K562 (cell line): ENCODE measurements around the gene IZUMO1R. TPM values are rescaled to one million over a fixed set of nuclear protein-coding genes. Genes with fewer than 3 reads are reported as not detected.
A peak's percentile ranks its signal among the peaks of the same experiment; 100 is the strongest.

Source experiments
- ATAC-seq: fragments of 200-7000 bp; cut with Tn5 transposase; 3 replicates; pipeline ENCODE4 v1.9.1; 2020; ENCODE audit warnings: moderate library complexity
- BruUV-seq: library from RNA; stranded (reverse); fragments of 400-500 nt; replicated peaks from 2 replicates; lab custom pipeline; 2021; lab: Mats Ljungman, UMichigan
- CTCF ChIA-PET: fragments of 300-600 bp; formaldehyde crosslinking; extraction: SDS; loops from one replicate; lab custom pipeline; 2021; ENCODE audit warnings: low intra/inter-chr PET ratio; lab: Yijun Ruan, JAX
- POLR2A ChIA-PET: fragments of 300-600, 350-650 bp; sonication (Branson Sonifier 250); formaldehyde crosslinking; extraction: SDS; loops from one replicate; lab custom pipeline; 2021; ENCODE audit warnings: antibody characterized with exemption, inconsistent platforms; lab: Yijun Ruan, JAX
- DNase-seq, 4 experiments: peaks; one replicate each; pipeline versions ENCODE4 v3.0.0 to v3.0.0-alpha.2; 2011 to 2018; ENCODE audit warnings: low spot score in 3 of 4, mixed read lengths in 3 of 4; ENCODE audit errors: extremely low read depth in 1 of 4
- FAIRE-seq: peaks from 2 replicates; lab custom pipeline; 2011; peaks lifted over from hg19 to GRCh38; lab: Jason Lieb, UNC
- H2AFZ ChIP-seq: 2 replicates; pipeline ENCODE4 v1.6.0; 2011; ENCODE audit warnings: low read depth, low read length, control low read depth, inconsistent platforms
- H3K27ac ChIP-seq: fragments of 200-600 bp; 3 replicates; pipeline ENCODE4 v1.8.0; 2011; ENCODE audit warnings: low read depth, mild to moderate bottlenecking, control low read depth, inconsistent platforms, low read length, moderate library complexity, mixed read lengths; ENCODE audit errors: extremely low read depth
- H3K27me3 ChIP-seq, 2 experiments: fragments of 300-600 bp in 1 of 2; 2 replicates in 1 of 2; 3 replicates in 1 of 2; pipeline versions ENCODE4 v1.6.0 to v1.8.0; 2011; ENCODE audit warnings: inconsistent platforms in 2 of 2, low read length in 2 of 2, mild to moderate bottlenecking in 1 of 2, mixed read lengths in 1 of 2, moderate library complexity in 1 of 2; ENCODE audit not compliant: control insufficient read depth in 2 of 2, insufficient read depth in 2 of 2
- H3K36me3 ChIP-seq: fragments of 300-600 bp; 3 replicates; pipeline ENCODE4 v1.8.0; 2011; ENCODE audit warnings: mild to moderate bottlenecking, low read length, inconsistent platforms; ENCODE audit not compliant: control insufficient read depth, insufficient read depth
- H3K4me1 ChIP-seq, 2 experiments: fragments of 200-600 bp in 1 of 2; replicated peaks in 1 of 2; 2 replicates in 1 of 2; 3 replicates in 1 of 2; pipeline versions ENCODE4 v1.5.1 to v1.8.0; 2011; ENCODE audit warnings: inconsistent platforms in 2 of 2, low read length in 2 of 2, mild to moderate bottlenecking in 1 of 2, mixed read lengths in 1 of 2, moderate library complexity in 1 of 2; ENCODE audit not compliant: control insufficient read depth in 2 of 2, insufficient read depth in 2 of 2
- H3K4me2 ChIP-seq: 2 replicates; pipeline ENCODE4 v1.6.1; 2011; ENCODE audit warnings: low read length, control low read depth, inconsistent platforms, mixed read lengths; ENCODE audit not compliant: insufficient read depth
- H3K4me3 ChIP-seq: fragments of 200-600 bp; sonication (generic), shearing (Covaris generic); 2 replicates; pipeline ENCODE4 v1.5.1; 2016; ENCODE audit warnings: control low read depth, inconsistent platforms
- H3K79me2 ChIP-seq: fragments of 200-600 bp; 3 replicates; pipeline ENCODE4 v1.8.0; 2011; ENCODE audit warnings: low read length, inconsistent platforms; ENCODE audit not compliant: control insufficient read depth, insufficient read depth
- H3K9ac ChIP-seq, 2 experiments: 2 replicates each; pipeline versions ENCODE4 v1.6.0 to v1.6.1; 2011; ENCODE audit warnings: low read depth in 2 of 2, low read length in 2 of 2, control low read depth in 1 of 2, inconsistent platforms in 1 of 2, mild to moderate bottlenecking in 1 of 2, mixed read lengths in 1 of 2; ENCODE audit not compliant: insufficient read depth in 1 of 2
- H3K9me1 ChIP-seq: one replicate; pipeline ENCODE4 v1.6.0; 2011; ENCODE audit warnings: inconsistent platforms, mild to moderate bottlenecking, low read length, moderate library complexity; ENCODE audit not compliant: control insufficient read depth, insufficient read depth
- H3K9me3 ChIP-seq: replicated peaks from 2 replicates; pipeline ENCODE4 v1.5.1; 2011; ENCODE audit warnings: low read depth, low read length, inconsistent platforms; ENCODE audit not compliant: control insufficient read depth, insufficient read depth
- H4K20me1 ChIP-seq: replicated peaks from 2 replicates; pipeline ENCODE4 v1.6.1; 2011; ENCODE audit warnings: low read length, inconsistent platforms, mixed read lengths; ENCODE audit not compliant: control insufficient read depth, insufficient read depth
- BRF1 ChIP-seq: IDR thresholded peaks from 3 replicates; pipeline ENCODE4 v1.6.1; 2011; ENCODE audit warnings: borderline replicate concordance, mild to moderate bottlenecking; ENCODE audit not compliant: insufficient read length; ENCODE audit errors: extremely low read depth
- EZH2 ChIP-seq: IDR thresholded peaks from 2 replicates; pipeline ENCODE4 v1.6.1; 2012; ENCODE audit warnings: low read depth, mild to moderate bottlenecking, inconsistent platforms, low read length, borderline replicate concordance
- HMBOX1 ChIP-seq: sonication (generic); IDR thresholded peaks from 2 replicates; pipeline ENCODE4 v1.6.1; 2016
- REST ChIP-seq, 2 experiments: fragments of 450-650 bp; formaldehyde crosslinking in 1 of 2; IDR thresholded peaks; 2 replicates each; pipeline versions ENCODE4 v1.4.0 to v1.6.1; 2014 to 2020; ENCODE audit warnings: mild to moderate bottlenecking in 2 of 2, borderline replicate concordance in 1 of 2, low read depth in 1 of 2
- TAF15 ChIP-seq: fragments of 200-400 bp; formaldehyde crosslinking; IDR thresholded peaks from 2 replicates; pipeline ENCODE4 v1.6.1; 2017; ENCODE audit warnings: mild to moderate bottlenecking, low read depth, low read length, moderate library complexity
- ZNF384 ChIP-seq: IDR thresholded peaks from 2 replicates; pipeline ENCODE4 v1.6.1; 2012; ENCODE audit warnings: low read depth, low read length, improper control_type of control experiment
- ZNF551 ChIP-seq: fragments of 250-450 bp; sonication (Bioruptor Pico); IDR thresholded peaks from 2 replicates; pipeline ENCODE4 v1.5.0; 2021; ENCODE audit warnings: mild to moderate bottlenecking, moderate library complexity
- ZNF583 ChIP-seq: fragments of 250-450 bp; sonication (Bioruptor Pico); IDR thresholded peaks from 2 replicates; pipeline ENCODE4 v1.4.0; 2020
- WGBS: fragments of 100-300 bp; shearing (Covaris generic); methylation state at CpG from one replicate; pipeline ENCODE4 v1.1.6; 2016; ENCODE audit warnings: low coverage, mixed read lengths; ENCODE audit not compliant: insufficient coverage; ENCODE audit errors: missing lambda C conversion rate; 5-methylcytosine and 5-hydroxymethylcytosine counted together
- in situ Hi-C: fragments of 300-500 bp; cut with MboI; formaldehyde crosslinking; loops from 4 replicates; pipeline ENCODE4 v1.15.0; 2018; ENCODE audit warnings: inconsistent platforms, mixed read lengths
- intact Hi-C: fragments of 100-400 bp; cut with micrococcal nuclease; formaldehyde crosslinking; loops from 2 replicates; pipeline ENCODE4 v1.14.2; 2022
- polyA plus RNA-seq, 8 experiments: library from polyadenylated mRNA; depleted of rRNA in 4 of 8; stranded (reverse) in 5 of 8; unstranded in 3 of 8; fragments of >200 nt; fragmentation: Nextera tagmentation in 2 of 8; fragmentation: Illumina TruSeq in 1 of 8; extraction: Ambion mirVana in 2 of 8; extraction: Trizol in 1 of 8; gene quantifications; 2 replicates each; pipeline versions ENCODE4 v1.2.1 to v1.2.3, GENCODE V29; 2011 to 2014; ENCODE audit warnings: inconsistent platforms in 1 of 8, missing spikeins in 1 of 8
- total RNA-seq, 7 experiments: library from RNA; depleted of rRNA in 6 of 7; stranded (reverse); fragments of >200 nt in 6 of 7; fragmentation: Illumina TruSeq in 2 of 7; extraction: Trizol in 2 of 7; gene quantifications; 2 replicates each; pipeline versions ENCODE4 v1.2.1 to v1.2.3, GENCODE V29; 2011 to 2021; ENCODE audit warnings: low replicate concordance in 1 of 7

Gene IZUMO1R
- total and polyA plus RNA-seq, 9 of the 15 experiments (the other 6 are each of a cell fraction or from before 2014, with no cell fraction given): not detected

GRCh38 chr11:94279996-94280395 lies 24.4 kb upstream of the IZUMO1R start:
- no peak overlapping the region for H2AFZ ChIP-seq
- no peak for TF ChIP-seq TAF15
- no peak for TF ChIP-seq EZH2
- TF ChIP-seq BRF1: no peak
- TF ChIP-seq ZNF583 (CRISPR knock-in tag): no peak
- TF ChIP-seq ZNF551 (CRISPR knock-in tag): no peak
- TF ChIP-seq HMBOX1: no peak
- TF ChIP-seq, all 486 proteins: peak for 0
- Histone ChIP-seq H3K27me3 (no peaks in the 10 kb centered on the region), H3K4me3 (no peak overlapping the region), H3K9me3 (no peaks in the 10 kb centered on the region), H3K9ac (no peak overlapping the region), H3K4me1 (no peaks in the 10 kb centered on the region), H3K4me2 (no peak overlapping the region), H3K9me1 (no peaks in the 10 kb centered on the region), H3K79me2 (no peaks in the 10 kb centered on the region), H4K20me1 (no peaks in the 10 kb centered on the region), H3K36me3 (no peaks in the 10 kb centered on the region), H3K27ac (no peak overlapping the region)
- POLR2A ChIA-PET: no interaction called here
- CTCF ChIA-PET: no interaction called here
- no peak for ATAC-seq
- DNase-seq: no peak
- no TSS peak for BruUV-seq
- in situ Hi-C loops (no loop called here), intact Hi-C loops (no loop called here)
- WGBS: 4% methylated on average over 3 of the region's 3 CpGs
- no peak for FAIRE-seq

- intact Hi-C loops: no loop called here
- no peaks in the 10 kb centered on the region for H3K9me1 ChIP-seq
- no peak overlapping the region for H3K4me3 ChIP-seq
- H3K27me3 ChIP-seq: no peaks in the 10 kb centered on the region
- no peaks in the 10 kb centered on the region for H3K9me3 ChIP-seq
- POLR2A ChIA-PET: no interaction called here
- no peak overlapping the region for H2AFZ ChIP-seq
- no peaks in the 10 kb centered on the region for H4K20me1 ChIP-seq
- no peaks in the 10 kb centered on the region for H3K4me1 ChIP-seq
- FAIRE-seq: no peak
- in situ Hi-C loops: no loop called here
- H3K79me2 ChIP-seq: no peaks in the 10 kb centered on the region
- CTCF ChIA-PET: no interaction called here
- ATAC-seq: no peak
- H3K27ac ChIP-seq: no peak overlapping the region
- H3K36me3 ChIP-seq: no peaks in the 10 kb centered on the region
- no peak overlapping the region for H3K4me2 ChIP-seq
- WGBS: 0% methylated on average over 2 of the region's 2 CpGs
- no peak overlapping the region for H3K9ac ChIP-seq
- no TSS peak for BruUV-seq
- DNase-seq: no peak
- TF ChIP-seq REST (IDR thresholded peaks at IDR 0.05; ENCODE audit: borderline replicate concordance) (peak; percentile 71), REST (CRISPR knock-in tag; IDR thresholded peaks at IDR 0.05; ENCODE audit: low read depth) (no peak), ZNF384 (no peak)
Measured at GRCh38 chr11:94281324-94281723, 23.1 kb upstream of the IZUMO1R start.
